Stimulated activated CD4-positive, alpha-beta T cell treated with anti-CD3 and anti-CD28 coated beads, TNF-alpha, amount 100 ng/mL, for 4 hours (primary cell): Measurements from ENCODE around the gene DUSP16.

Source experiments
- DNase-seq, 3 experiments: peaks; one replicate each; pipeline ENCODE4 v3.0.0-alpha.2; 2020; ENCODE audit warnings: low read depth in 3 of 3

The DUSP16 gene

GRCh38 chr12:12469386-12469785 lies 93.3 kb downstream of the DUSP16 start:
- DNase-seq: no peak

GRCh38 chr12:12468575-12468974 lies 94.1 kb downstream of the DUSP16 start:
- no peak for DNase-seq

- DNase-seq: peak in 1 of 3 experiments; percentile 26
Measured at GRCh38 chr12:12467688-12468261, 94.9 kb downstream of the DUSP16 start.

- DNase-seq: peak in 1 of 3 experiments; percentile 41
Measured at GRCh38 chr12:12467264-12467663, 95.4 kb downstream of the DUSP16 start.

GRCh38 chr12:12466157-12466556 lies 96.5 kb downstream of the DUSP16 start:
- peak in 1 of 3 experiments; percentile 42 for DNase-seq

- no peak for DNase-seq
Measured at GRCh38 chr12:12465522-12465921, 97.1 kb downstream of the DUSP16 start.

- DNase-seq: no peak
Measured at GRCh38 chr12:12461923-12462315, 100.7 kb downstream of the DUSP16 start.

- no peak for DNase-seq
Measured at GRCh38 chr12:12460935-12461922, 101.4 kb downstream of the DUSP16 start.

GRCh38 chr12:12456637-12457036 lies 106.0 kb downstream of the DUSP16 start:
- no peak for DNase-seq

GRCh38 chr12:12454315-12454714 lies 108.3 kb downstream of the DUSP16 start:
- no peak for DNase-seq

- DNase-seq: no peak
Measured at GRCh38 chr12:12453635-12454034, 109.0 kb downstream of the DUSP16 start.

GRCh38 chr12:12452326-12452902 lies 110.2 kb downstream of the DUSP16 start:
- DNase-seq: no peak

- no peak for DNase-seq
Measured at GRCh38 chr12:12451098-12451497, 111.6 kb downstream of the DUSP16 start.

- DNase-seq: no peak
Measured at GRCh38 chr12:12450043-12450471, 112.6 kb downstream of the DUSP16 start.

- no peak for DNase-seq
Measured at GRCh38 chr12:12449533-12450025, 113.1 kb downstream of the DUSP16 start.

GRCh38 chr12:12447837-12448236 lies 114.8 kb downstream of the DUSP16 start:
- no peak for DNase-seq

- no peak for DNase-seq
Measured at GRCh38 chr12:12447236-12447635, 115.4 kb downstream of the DUSP16 start.

- no peak for DNase-seq
Measured at GRCh38 chr12:12446786-12447185, 115.9 kb downstream of the DUSP16 start.

GRCh38 chr12:12445882-12446181 lies 116.8 kb downstream of the DUSP16 start:
- DNase-seq: no peak

- no peak for DNase-seq
Measured at GRCh38 chr12:12445165-12445881, 117.3 kb downstream of the DUSP16 start.

- no peak for DNase-seq
Measured at GRCh38 chr12:12443431-12443878, 119.2 kb downstream of the DUSP16 start.

- no peak for DNase-seq
Measured at GRCh38 chr12:12442548-12443071, 120.1 kb downstream of the DUSP16 start.
